Tibial nerve (tissue), 4 donors: ENCODE data around the gene ITGA4. TPM values are rescaled to one million over a fixed set of nuclear protein-coding genes. Genes with fewer than 3 reads are reported as not detected.

Experiments
- DNase-seq, 2 donors: peaks; one replicate each; pipeline ENCODE4 v3.0.0-alpha.2; 2019; ENCODE audit warnings: low spot score in 2 of 2
- H3K27ac ChIP-seq, 4 donors: fragments of 200-600 bp; sonication (generic) in 3 of 4; one replicate each; pipeline ENCODE4 v1.5.1; 2017 to 2019; ENCODE audit warnings: mild to moderate bottlenecking in 1 of 4
- H3K27me3 ChIP-seq, 2 donors: fragments of 200-600 bp; sonication (generic) in 1 of 2; one replicate each; pipeline versions ENCODE4 v1.5.1 to v1.6.0; 2017 to 2019
- H3K36me3 ChIP-seq, 3 donors: fragments of 200-600 bp; sonication (generic); one replicate each; pipeline ENCODE4 v1.5.1; 2018 to 2019
- H3K4me1 ChIP-seq, 4 donors: fragments of 200-600 bp; sonication (generic) in 3 of 4; one replicate each; pipeline ENCODE4 v1.5.1; 2017 to 2019
- H3K4me3 ChIP-seq, 4 donors: fragments of 200-600 bp; sonication (generic) in 3 of 4; one replicate each; pipeline ENCODE4 v1.5.1; 2017 to 2019; ENCODE audit warnings: mild to moderate bottlenecking in 1 of 4, moderate library complexity in 1 of 4
- H3K9me3 ChIP-seq, 4 donors: fragments of 200-600 bp; sonication (generic) in 3 of 4; one replicate each; pipeline ENCODE4 v1.5.1; 2017 to 2019
- CTCF ChIP-seq, 5 experiments: fragments of 200-600 bp in 3 of 5; fragments of 450-650 bp in 2 of 5; sonication (generic) in 3 of 5; IDR thresholded peaks; one replicate each; pipeline ENCODE4 v1.5.1; 2016 to 2019; ENCODE audit warnings: antibody characterized with exemption in 5 of 5, mild to moderate bottlenecking in 3 of 5, moderate library complexity in 2 of 5
- EP300 ChIP-seq, 2 donors: sonication (generic); formaldehyde crosslinking; IDR thresholded peaks; one replicate each; pipeline ENCODE4 v1.6.1; 2017; ENCODE audit warnings: antibody characterized with exemption in 2 of 2, mild to moderate bottlenecking in 1 of 2
- POLR2A ChIP-seq, 2 donors: fragments of 450-650 bp; IDR thresholded peaks; one replicate each; pipeline ENCODE4 v1.6.1; 2017; ENCODE audit warnings: antibody characterized with exemption in 2 of 2, mild to moderate bottlenecking in 2 of 2, moderate library complexity in 2 of 2
- WGBS, 2 donors: methylation state at CpG; one replicate each; pipeline ENCODE4 v1.1.5; 2018; 5-methylcytosine and 5-hydroxymethylcytosine counted together
- total RNA-seq, 4 donors: library from RNA; depleted of rRNA; stranded (reverse); fragments of >200 nt; gene quantifications; one replicate each; pipeline ENCODE4 v1.1.0, GENCODE V29; 2016

ITGA4 gene
- total RNA-seq, 4 donors from 2014 or later, result 8.0 to 10.7 (median 9.0) TPM

- Histone ChIP-seq H3K4me1 (no peaks in the 10 kb centered on the region), H3K4me3 (no peak overlapping the region), H3K9me3 (no peaks in the 10 kb centered on the region), H3K27me3 (no peaks in the 10 kb centered on the region), H3K36me3 (no peaks in the 10 kb centered on the region), H3K27ac (no peak overlapping the region)
- DNase-seq, result no peak
- 74 to 81% methylated on average over 5 of the region's 5 CpGs for WGBS, 2 donors
- TF ChIP-seq POLR2A (IDR thresholded peaks at IDR 0.05) (no peak), CTCF (IDR thresholded peaks at IDR 0.05) (no peak), EP300 (IDR thresholded peaks at IDR 0.05) (no peak)
Measured at GRCh38 chr2:181576431-181576830, 119.2 kb downstream of the ITGA4 start.

GRCh38 chr2:181578829-181579228 is 121.6 kb downstream of the ITGA4 start:
- DNase-seq, result no peak
- Histone ChIP-seq H3K27me3 (no peaks in the 10 kb centered on the region), H3K4me1 (no peaks in the 10 kb centered on the region), H3K9me3 (no peaks in the 10 kb centered on the region), H3K4me3 (no peak overlapping the region), H3K36me3 (no peaks in the 10 kb centered on the region), H3K27ac (no peak overlapping the region)
- 53 to 62% methylated on average over 3 of the region's 3 CpGs for WGBS, 2 donors
- no peak for TF ChIP-seq POLR2A (IDR thresholded peaks at IDR 0.05)
- TF ChIP-seq EP300 (IDR thresholded peaks at IDR 0.05), result no peak
- TF ChIP-seq CTCF (IDR thresholded peaks at IDR 0.05), result no peak

GRCh38 chr2:181581534-181581933 is 124.3 kb downstream of the ITGA4 start:
- TF ChIP-seq EP300 (IDR thresholded peaks at IDR 0.05) (no peak), POLR2A (IDR thresholded peaks at IDR 0.05) (no peak), CTCF (IDR thresholded peaks at IDR 0.05) (no peak)
- DNase-seq, result no peak
- Histone ChIP-seq H3K27me3 (no peaks in the 10 kb centered on the region), H3K36me3 (no peaks in the 10 kb centered on the region), H3K27ac (no peak overlapping the region), H3K4me1 (no peaks in the 10 kb centered on the region), H3K9me3 (no peaks in the 10 kb centered on the region), H3K4me3 (no peak overlapping the region)
- 74 to 92% methylated on average over 2 of the region's 2 CpGs for WGBS, 2 donors

GRCh38 chr2:181585732-181586131 is 128.5 kb downstream of the ITGA4 start:
- H3K27ac ChIP-seq, result no peak overlapping the region
- no peak for DNase-seq
- H3K36me3 ChIP-seq, result no peaks in the 10 kb centered on the region
- H3K4me1 ChIP-seq, result no peaks in the 10 kb centered on the region
- no peaks in the 10 kb centered on the region for H3K27me3 ChIP-seq
- H3K4me3 ChIP-seq, result no peak overlapping the region
- TF ChIP-seq CTCF (IDR thresholded peaks at IDR 0.05) (no peak), EP300 (IDR thresholded peaks at IDR 0.05) (no peak), POLR2A (IDR thresholded peaks at IDR 0.05) (no peak)
- no peaks in the 10 kb centered on the region for H3K9me3 ChIP-seq
- 63 to 69% methylated on average over 3 of the region's 3 CpGs for WGBS, 2 donors

Other genes with a start within 250 kb of the ITGA4 start
- not detected for gene CERKL, start 199.7 kb downstream of the ITGA4 start, total RNA-seq
- not detected for gene NEUROD1, start 223.1 kb downstream of the ITGA4 start, total RNA-seq